PC-9 (cell line): ENCODE data around the gene PTPRM. TPM values are rescaled to one million over a fixed set of nuclear protein-coding genes. Genes with fewer than 3 reads are reported as not detected.
A peak's percentile ranks its signal among the peaks of the same experiment; 100 is the strongest.

Source experiments
- BruUV-seq: library from RNA; stranded (reverse); fragments of 400-500 nt; replicated peaks from 2 replicates; lab custom pipeline; 2021; lab: Mats Ljungman, UMichigan
- CTCF ChIA-PET: fragments of 300-600 bp; sonication (Branson Sonifier 250); formaldehyde crosslinking; loops from one replicate; lab custom pipeline; 2022; ENCODE audit warnings: antibody characterized with exemption; lab: Charles Lee
- POLR2A ChIA-PET: fragments of 300-600 bp; sonication (Branson Sonifier 250); formaldehyde crosslinking; loops from one replicate; lab custom pipeline; 2022; ENCODE audit warnings: antibody characterized with exemption; ENCODE audit not compliant: unreplicated experiment; lab: Charles Lee
- DNase-seq, 2 experiments: peaks; one replicate each; pipeline versions ENCODE4 v3.0.0 to v3.0.0-alpha.2; 2015 to 2022; ENCODE audit warnings: mixed read lengths in 1 of 2
- H2AFZ ChIP-seq: fragments of 200-600 bp; sonication (generic); 2 replicates; pipeline ENCODE4 v1.8.1; 2017; ENCODE audit warnings: antibody characterized with exemption
- H3F3A ChIP-seq: fragments of 200-600 bp; sonication (generic); 2 replicates; pipeline ENCODE4 v1.8.1; 2017; ENCODE audit warnings: antibody characterized with exemption, mild to moderate bottlenecking, low read depth; ENCODE audit not compliant: insufficient read depth
- H3K27ac ChIP-seq: fragments of 200-600 bp; sonication (generic); 2 replicates; pipeline ENCODE4 v1.6.1; 2016; ENCODE audit warnings: mixed run types
- H3K27me3 ChIP-seq: fragments of 200-600 bp; sonication (generic); 2 replicates; pipeline ENCODE4 v1.6.1; 2016; ENCODE audit warnings: low read depth, mixed run types; ENCODE audit not compliant: insufficient read depth
- H3K36me3 ChIP-seq: fragments of 200-600 bp; sonication (generic); 2 replicates; pipeline ENCODE4 v1.6.1; 2016; ENCODE audit warnings: low read depth, mixed run types
- H3K4me1 ChIP-seq: fragments of 200-600 bp; sonication (generic); replicated peaks from 2 replicates; pipeline ENCODE4 v1.6.1; 2016; ENCODE audit warnings: mixed run types; ENCODE audit not compliant: insufficient read depth
- H3K4me2 ChIP-seq: fragments of 200-600 bp; sonication (generic); 2 replicates; pipeline ENCODE4 v1.6.1; 2017; ENCODE audit warnings: mixed run types
- H3K4me3 ChIP-seq: fragments of 200-600 bp; sonication (generic); 2 replicates; pipeline ENCODE4 v1.6.1; 2016; ENCODE audit warnings: mixed run types
- H3K79me2 ChIP-seq: fragments of 200-600 bp; sonication (generic); 2 replicates; pipeline ENCODE4 v1.6.1; 2017; ENCODE audit warnings: low read depth, mixed run types
- H3K9me2 ChIP-seq: fragments of 200-600 bp; sonication (generic); 2 replicates; pipeline ENCODE4 v1.8.1; 2017; ENCODE audit warnings: mild to moderate bottlenecking; ENCODE audit not compliant: insufficient read depth
- H3K9me3 ChIP-seq: fragments of 200-600 bp; sonication (generic); 2 replicates; pipeline ENCODE4 v1.8.1; 2016; ENCODE audit warnings: low read depth; ENCODE audit not compliant: insufficient read depth
- H4K20me1 ChIP-seq: fragments of 200-600 bp; sonication (generic); 2 replicates; pipeline ENCODE4 v1.8.1; 2017; ENCODE audit not compliant: insufficient read depth
- EZH2 ChIP-seq: fragments of 200-600 bp; sonication (generic); IDR thresholded peaks from 2 replicates; pipeline ENCODE4 v1.8.0; 2017; ENCODE audit warnings: antibody characterized with exemption, low read depth
- intact Hi-C: fragments of 100-400 bp; cut with micrococcal nuclease; formaldehyde crosslinking; loops from one replicate; pipeline ENCODE4 v1.10.0; 2022; ENCODE audit not compliant: unreplicated experiment
- total RNA-seq: library from RNA; stranded (reverse); gene quantifications from 2 replicates; pipeline ENCODE4 v1.2.3, GENCODE V29; 2021
- TF ChIP-seq, protein P1 (sequence below): fragments of 200-600 bp; sonication (generic); conservative IDR thresholded peaks from 2 replicates; pipeline ENCODE4 v1.6.1; 2017; ENCODE audit warnings: mixed run types, antibody characterized with exemption, mild to moderate bottlenecking, moderate library complexity

The PTPRM gene
- total RNA-seq, 1 experiment from 2014 or later, result 32.5 TPM

GRCh38 chr18:7568426-7568825 lies 1.3 kb downstream of the PTPRM start:
- Histone ChIP-seq H2AFZ (peak overlapping the region; percentile 93), H3K27me3 (no peaks in the 10 kb centered on the region), H3K27ac (no peak overlapping the region), H3K9me2 (no peaks in the 10 kb centered on the region), H3K4me3 (peak overlapping the region; percentile 83), H4K20me1 (no peaks in the 10 kb centered on the region; the same call in 1 of the 2 replicates), H3K4me2 (peak overlapping the region; percentile 92), H3K4me1 (peaks cover 21% of the 10 kb centered on the region), H3K9me3 (no peaks in the 10 kb centered on the region), H3F3A (no peaks in the 10 kb centered on the region; the same call in 1 of the 2 replicates), H3K79me2 (peaks cover 50% of the 10 kb centered on the region), H3K36me3 (no peaks in the 10 kb centered on the region)
- TF ChIP-seq, protein P1, sequence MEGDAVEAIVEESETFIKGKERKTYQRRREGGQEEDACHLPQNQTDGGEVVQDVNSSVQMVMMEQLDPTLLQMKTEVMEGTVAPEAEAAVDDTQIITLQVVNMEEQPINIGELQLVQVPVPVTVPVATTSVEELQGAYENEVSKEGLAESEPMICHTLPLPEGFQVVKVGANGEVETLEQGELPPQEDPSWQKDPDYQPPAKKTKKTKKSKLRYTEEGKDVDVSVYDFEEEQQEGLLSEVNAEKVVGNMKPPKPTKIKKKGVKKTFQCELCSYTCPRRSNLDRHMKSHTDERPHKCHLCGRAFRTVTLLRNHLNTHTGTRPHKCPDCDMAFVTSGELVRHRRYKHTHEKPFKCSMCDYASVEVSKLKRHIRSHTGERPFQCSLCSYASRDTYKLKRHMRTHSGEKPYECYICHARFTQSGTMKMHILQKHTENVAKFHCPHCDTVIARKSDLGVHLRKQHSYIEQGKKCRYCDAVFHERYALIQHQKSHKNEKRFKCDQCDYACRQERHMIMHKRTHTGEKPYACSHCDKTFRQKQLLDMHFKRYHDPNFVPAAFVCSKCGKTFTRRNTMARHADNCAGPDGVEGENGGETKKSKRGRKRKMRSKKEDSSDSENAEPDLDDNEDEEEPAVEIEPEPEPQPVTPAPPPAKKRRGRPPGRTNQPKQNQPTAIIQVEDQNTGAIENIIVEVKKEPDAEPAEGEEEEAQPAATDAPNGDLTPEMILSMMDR, result no peak
- TF ChIP-seq EZH2, result no peak
- intact Hi-C loops, result loop anchor here (5.0 to 10.0 kb wide), 4 partner anchors 206 to 914 kb away; no protein-coding TSS in a partner anchor
- POLR2A ChIA-PET, result interaction anchor here (0.7 kb wide), 1 partner anchor 729 kb away, joined by 3 read pairs; no protein-coding TSS in a partner anchor
- no TSS peak for BruUV-seq
- no peak for DNase-seq
- CTCF ChIA-PET, result no interaction called here

DNA sequence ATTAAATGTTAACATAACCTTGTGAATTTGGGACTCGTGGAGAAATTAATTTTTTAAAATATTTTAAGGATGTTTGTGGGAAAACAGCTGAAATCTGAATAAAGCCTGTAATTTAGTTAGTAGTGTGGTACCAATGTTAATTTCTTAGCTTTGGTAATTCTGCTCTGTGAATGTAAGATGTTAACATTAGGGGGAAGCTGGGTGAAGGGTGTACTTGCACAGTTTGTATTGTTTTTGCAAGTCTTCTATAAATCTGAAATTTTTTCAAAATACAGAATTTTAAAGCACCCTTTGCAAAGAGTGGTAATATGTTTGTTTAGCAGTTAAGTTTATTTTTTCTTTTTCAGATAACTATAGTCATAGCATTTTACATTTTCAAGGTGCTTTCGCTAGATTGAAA lies 4.5 kb downstream of the PTPRM start:
- DNase-seq, result no peak
- POLR2A ChIA-PET, result no interaction called here
- Histone ChIP-seq H3K27me3 (no peaks in the 10 kb centered on the region), H3K4me3 (no peak overlapping the region), H2AFZ (no peak overlapping the region), H3K9me2 (no peaks in the 10 kb centered on the region), H3K4me1 (peaks cover 40% of the 10 kb centered on the region), H4K20me1 (no peaks in the 10 kb centered on the region; the same call in 1 of the 2 replicates), H3K9me3 (no peaks in the 10 kb centered on the region), H3K4me2 (no peak overlapping the region), H3F3A (peaks cover 16% of the 10 kb centered on the region), H3K27ac (no peak overlapping the region), H3K79me2 (peaks cover 57% of the 10 kb centered on the region), H3K36me3 (no peaks in the 10 kb centered on the region)
- CTCF ChIA-PET, result no interaction called here
- intact Hi-C loops, result no loop called here
- BruUV-seq, result no TSS peak
- TF ChIP-seq, protein P1, result no peak
- no peak for TF ChIP-seq EZH2

DNA sequence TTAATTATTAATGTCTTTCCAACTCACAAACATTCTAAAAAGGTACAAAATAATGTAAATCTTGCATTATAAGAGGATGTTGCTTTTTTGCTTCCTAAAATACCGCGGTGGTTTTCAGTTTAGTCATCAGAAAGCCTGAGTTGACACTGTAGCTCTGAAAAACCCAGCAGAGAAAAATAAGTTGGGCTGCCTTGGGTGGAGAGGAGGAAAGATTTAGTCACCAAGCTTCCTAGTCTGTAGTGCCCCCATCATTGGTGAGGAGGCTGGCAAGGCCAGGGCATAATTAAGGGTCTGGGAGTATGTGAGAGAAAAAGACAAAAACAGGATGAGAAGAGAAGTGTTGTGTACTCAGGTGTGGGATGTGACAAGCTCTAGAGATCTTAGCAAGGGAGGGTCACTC lies 5.7 kb downstream of the PTPRM start:
- intact Hi-C loops, result no loop called here
- no peak for TF ChIP-seq EZH2
- TF ChIP-seq, protein P1, result no peak
- 0 out of 2 replicates have a peak overlapping the region, but pooled peaks have one; percentile 17 for H3K4me2 ChIP-seq
- no peaks in the 10 kb centered on the region for H3K9me2 ChIP-seq
- H3F3A ChIP-seq, result peaks cover 20% of the 10 kb centered on the region
- BruUV-seq, result no TSS peak
- no peak for DNase-seq
- H4K20me1 ChIP-seq, result no peaks in the 10 kb centered on the region; the same call in 1 of the 2 replicates
- H3K36me3 ChIP-seq, result no peaks in the 10 kb centered on the region
- H3K27me3 ChIP-seq, result no peaks in the 10 kb centered on the region
- H3K4me3 ChIP-seq, result no peak overlapping the region
- H2AFZ ChIP-seq, result no peak overlapping the region
- no peak overlapping the region for H3K27ac ChIP-seq
- CTCF ChIA-PET, result no interaction called here
- H3K79me2 ChIP-seq, result peaks cover 63% of the 10 kb centered on the region
- POLR2A ChIA-PET, result no interaction called here
- H3K9me3 ChIP-seq, result no peaks in the 10 kb centered on the region
- H3K4me1 ChIP-seq, result peaks cover 52% of the 10 kb centered on the region
